ENCODE data around the gene GNPTG. TPM values are rescaled to one million over a fixed set of nuclear protein-coding genes. Genes with fewer than 3 reads are reported as not detected.

Gene GNPTG
- total RNA-seq, 1 donor from 2014 or later: 104 TPM

GRCh38 chr16:1343428-1344242, 8.1 kb upstream of the GNPTG start:
- H3K4me3 ChIP-seq (ENCODE audit: low read depth, low read length): peak overlapping the region; percentile 34
- no peaks in the 10 kb centered on the region for H3K36me3 ChIP-seq (ENCODE audit: control insufficient read depth, insufficient read depth, low read length)
- no peak for TF ChIP-seq CTCF (IDR thresholded peaks at IDR 0.05; ENCODE audit: insufficient read depth, low read length, poor library complexity, severe bottlenecking)
- H3K27me3 ChIP-seq (ENCODE audit: control insufficient read depth, insufficient read depth, low read length): peaks cover 15% of the 10 kb centered on the region
- no peak for DNase-seq (ENCODE audit: low read depth)

- DNase-seq (ENCODE audit: low read depth): no peak
- no peak overlapping the region for H3K4me3 ChIP-seq (ENCODE audit: low read depth, low read length)
- H3K36me3 ChIP-seq (ENCODE audit: control insufficient read depth, insufficient read depth, low read length): no peaks in the 10 kb centered on the region
- TF ChIP-seq CTCF (IDR thresholded peaks at IDR 0.05; ENCODE audit: insufficient read depth, low read length, poor library complexity, severe bottlenecking): no peak
- peaks cover 11% of the 10 kb centered on the region for H3K27me3 ChIP-seq (ENCODE audit: control insufficient read depth, insufficient read depth, low read length)
Measured at GRCh38 chr16:1344499-1344898, 7.2 kb upstream of the GNPTG start.

GRCh38 chr16:1345087-1345486, 6.6 kb upstream of the GNPTG start:
- no peak for DNase-seq (ENCODE audit: low read depth)
- Histone ChIP-seq H3K4me3 (ENCODE audit: low read depth, low read length) (no peak overlapping the region), H3K36me3 (ENCODE audit: control insufficient read depth, insufficient read depth, low read length) (no peaks in the 10 kb centered on the region), H3K27me3 (ENCODE audit: control insufficient read depth, insufficient read depth, low read length) (peaks cover 11% of the 10 kb centered on the region)
- TF ChIP-seq CTCF (IDR thresholded peaks at IDR 0.05; ENCODE audit: insufficient read depth, low read length, poor library complexity, severe bottlenecking): no peak

GRCh38 chr16:1345651-1346421, 5.9 kb upstream of the GNPTG start:
- H3K27me3 ChIP-seq (ENCODE audit: control insufficient read depth, insufficient read depth, low read length): peaks cover 11% of the 10 kb centered on the region
- no peak for TF ChIP-seq CTCF (IDR thresholded peaks at IDR 0.05; ENCODE audit: insufficient read depth, low read length, poor library complexity, severe bottlenecking)
- H3K36me3 ChIP-seq (ENCODE audit: control insufficient read depth, insufficient read depth, low read length): no peaks in the 10 kb centered on the region
- DNase-seq (ENCODE audit: low read depth): no peak
- H3K4me3 ChIP-seq (ENCODE audit: low read depth, low read length): no peak overlapping the region

- peaks cover 11% of the 10 kb centered on the region for H3K27me3 ChIP-seq (ENCODE audit: control insufficient read depth, insufficient read depth, low read length)
- TF ChIP-seq CTCF (IDR thresholded peaks at IDR 0.05; ENCODE audit: insufficient read depth, low read length, poor library complexity, severe bottlenecking): peak; percentile 24
- H3K36me3 ChIP-seq (ENCODE audit: control insufficient read depth, insufficient read depth, low read length): no peaks in the 10 kb centered on the region
- no peak for DNase-seq (ENCODE audit: low read depth)
- H3K4me3 ChIP-seq (ENCODE audit: low read depth, low read length): no peak overlapping the region
Measured at GRCh38 chr16:1346422-1347285, 5.1 kb upstream of the GNPTG start.
